Measurements from ENCODE around the gene CFI. TPM values are rescaled to one million over a fixed set of nuclear protein-coding genes. Genes with fewer than 3 reads are reported as not detected.

The CFI gene
- total and polyA plus RNA-seq, 2 of the 8 experiments (the other 6 are each of a cell fraction or from before 2014, with no cell fraction given) = not detected

DNA sequence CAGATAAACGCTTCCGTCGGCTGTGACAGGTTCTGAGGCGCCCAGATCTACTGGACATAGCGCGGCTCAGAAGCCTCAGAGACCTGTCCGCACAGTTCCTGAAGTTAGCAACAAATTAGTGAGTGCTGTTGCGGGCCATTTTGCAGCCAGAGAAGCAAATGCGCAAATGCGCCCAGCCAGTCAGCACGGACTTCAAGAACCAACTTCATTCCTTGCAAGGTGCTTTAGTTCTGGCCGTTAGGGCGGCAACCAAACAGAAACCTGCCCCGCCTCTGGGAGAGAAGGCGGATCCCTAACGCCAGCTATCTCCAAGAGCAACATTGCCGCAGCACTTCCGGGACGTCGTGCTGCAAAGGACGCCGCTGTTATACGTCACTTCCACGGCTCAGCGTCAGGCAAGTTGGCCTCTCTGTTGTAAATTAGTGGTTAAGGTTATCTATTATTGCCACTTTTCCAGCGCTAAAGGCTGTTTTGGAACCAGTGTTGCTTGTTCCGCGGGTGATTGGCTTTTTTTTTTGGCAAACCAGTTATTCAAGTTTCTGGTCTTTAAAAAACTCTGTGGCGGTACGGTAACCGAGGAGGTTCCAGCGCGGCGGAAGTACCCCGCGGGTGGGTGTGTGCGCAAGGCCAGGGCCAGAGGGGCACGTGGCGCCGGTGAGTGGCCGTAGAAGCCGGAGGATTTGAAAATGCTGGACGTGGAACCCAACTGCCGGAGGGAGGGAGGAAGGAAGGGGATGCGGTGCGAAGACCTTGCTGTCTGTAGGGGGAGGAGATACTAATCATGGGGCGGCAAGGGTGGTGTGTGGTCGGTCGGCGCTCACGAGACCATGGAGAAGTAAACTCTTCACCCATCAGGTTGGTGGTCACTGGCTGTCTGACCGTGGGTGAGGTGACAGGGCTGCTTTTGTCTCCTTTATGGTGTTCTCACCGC, 13.6 kb upstream of the CFI start, which contains the start of gene GAR1:
TSS of gene GAR1 (plus strand) at position 612 of the 931 bp plus-strand sequence. CDS start 403 bp downstream, outside the sequence.
- peak within 1 kb of the TSS; percentile 40; the same call in 1 of the 2 replicates for H2AK5ac ChIP-seq (ENCODE audit: low read depth, low read length)
- H3K9ac ChIP-seq (replicated peaks in 1 of 4; ENCODE audit: extremely low read depth in 1 of 4, low read depth in 3 of 4, low read length in 3 of 4) = peak within 1 kb of the TSS; percentile 70 to 93 (median 84)
- peak within 1 kb of the TSS; percentile 44 for H4K5ac ChIP-seq (ENCODE audit: insufficient read length, low read depth, low read length)
- no peaks in the 10 kb centered on the region for H3K27me3 ChIP-seq (replicated peaks in 1 of 4; ENCODE audit: control insufficient read depth in 3 of 4, extremely low read depth in 1 of 4, insufficient read depth in 3 of 4, low read length in 3 of 4)
- H3K79me1 ChIP-seq (ENCODE audit: low read depth, low read length) = peaks cover 3% of the 10 kb centered on the region
- H3K79me2 ChIP-seq (ENCODE audit: control insufficient read depth in 1 of 2, insufficient read depth in 2 of 2, low read length in 2 of 2) = peaks cover 14 to 47% of the 10 kb centered on the region in 2 experiments
- no peak within 1 kb of the TSS for H2BK15ac ChIP-seq (ENCODE audit: low read length)
- H3K23me2 ChIP-seq (ENCODE audit: low read depth, low read length) = peaks cover 5% of the 10 kb centered on the region
- peak within 1 kb of the TSS; percentile 92 for H3K27ac ChIP-seq (ENCODE audit: low read depth, low read length)
- no peak within 1 kb of the TSS for H3K23ac ChIP-seq (ENCODE audit: insufficient read length)
- H3K4me2 ChIP-seq (ENCODE audit: insufficient read depth in 1 of 2, low read depth in 2 of 2, low read length in 2 of 2) = peak within 1 kb of the TSS; percentile 40 to 93
- peak within 1 kb of the TSS; percentile 82 to 98 (median 90) for H3K4me3 ChIP-seq (ENCODE audit: extremely low read depth in 1 of 4, insufficient read depth in 2 of 4, low read depth in 3 of 4, low read length in 4 of 4)
- peak within 1 kb of the TSS; percentile 54 for H3K4ac ChIP-seq (replicated peaks; ENCODE audit: insufficient read length, low read depth, low read length)
- DNase-seq (ENCODE audit: low read depth in 1 of 2, low spot score in 2 of 2) (peak; percentile 87 to 91), FAIRE-seq (peak; percentile 94)
- no peaks in the 10 kb centered on the region for H3K9me3 ChIP-seq (ENCODE audit: insufficient read depth in 2 of 2, low read depth in 1 of 2, low read length in 1 of 2)
- H2BK12ac ChIP-seq (ENCODE audit: low read depth, low read length) = peak within 1 kb of the TSS; percentile 40; the same call in 1 of the 2 replicates
- peak within 1 kb of the TSS; percentile 70 for H2AFZ ChIP-seq (ENCODE audit: low read length)
- peak within 1 kb of the TSS; percentile 92 for H4K8ac ChIP-seq (ENCODE audit: extremely low read depth, insufficient read depth, low read length)
- CTCF ChIA-PET (ENCODE audit: partially characterized antibody) = interaction anchor here (0.6 to 2.4 kb wide), 5 partner anchors 11 to 112 kb away, joined by 3 to 8 read pairs (median 3); partner anchors contain the start of genes CASP6 and RRH
- H2BK120ac ChIP-seq (replicated peaks; ENCODE audit: low read depth, low read length) = no peak within 1 kb of the TSS
- H4K91ac ChIP-seq (replicated peaks; ENCODE audit: insufficient read length, low read length) = peak within 1 kb of the TSS; percentile 31
- peaks cover 6 to 30% (median 15%) of the 10 kb centered on the region in 4 experiments; a peak in 6 of 8 replicates for H3K36me3 ChIP-seq (ENCODE audit: control insufficient read depth in 2 of 4, insufficient read depth in 4 of 4, low read length in 3 of 4)
- peak within 1 kb of the TSS; percentile 87 for H2BK5ac ChIP-seq (ENCODE audit: low read depth, low read length)
- H3K18ac ChIP-seq (ENCODE audit: extremely low read depth, low read length) = peak within 1 kb of the TSS; percentile 68
- no peaks in the 10 kb centered on the region for H4K20me1 ChIP-seq (replicated peaks in 1 of 2; ENCODE audit: control insufficient read depth in 1 of 2, insufficient read depth in 2 of 2, low read length in 2 of 2)
- peak within 1 kb of the TSS; percentile 75 for H3K56ac ChIP-seq (replicated peaks; ENCODE audit: insufficient read length, low read depth, low read length)
- H3K14ac ChIP-seq (ENCODE audit: insufficient read length) = no peak within 1 kb of the TSS
- WGBS, 2 experiments (ENCODE audit: extremely low coverage in 1 of 2, insufficient coverage in 1 of 2, insufficient read length in 1 of 2, insufficient replicate concordance in 2 of 2, low coverage in 1 of 2, low lambda C conversion rate in 2 of 2, missing lambda C conversion rate in 1 of 2) = 2% methylated on average over 53 of the region's 53 CpGs; no CpG with 5 or more reads in 1 of the 2 experiments
- H3K4me1 ChIP-seq (replicated peaks in 1 of 4; ENCODE audit: control insufficient read depth in 3 of 4, insufficient read depth in 4 of 4, low read length in 3 of 4) = peaks cover 0 to 7% (median 4%) of the 10 kb centered on the region in 4 experiments; a peak in 4 of 7 replicates
- H2BK20ac ChIP-seq (ENCODE audit: low read length) = no peak within 1 kb of the TSS
- POLR2A ChIA-PET (ENCODE audit: partially characterized antibody) = interaction anchor here (0.6 to 2.6 kb wide), 15 partner anchors 10 to 536 kb away, joined by 3 to 12 read pairs (median 3); partner anchors contain the start of genes CASP6 and PLA2G12A
- TF ChIP-seq EGR1 (IDR thresholded peaks at IDR 0.05; ENCODE audit: borderline replicate concordance, low read depth, low read length) (peak; percentile 4; the same call in 1 of the 2 replicates), YY1 (IDR thresholded peaks at IDR 0.05; ENCODE audit: low read depth, low read length) (0 out of 2 replicates have a peak, but pooled peaks have one; percentile 41), SIN3A (conservative IDR thresholded peaks at IDR 0.05 in 1 of 2, IDR thresholded peaks at IDR 0.05 in 1 of 2; ENCODE audit: low read depth in 1 of 2, low read length in 2 of 2) (peak; percentile 52 to 91; a peak in 1 of 4 replicates), TAF1 (IDR thresholded peaks at IDR 0.05; ENCODE audit: low read depth, low read length) (peak; percentile 86; the same call in 1 of the 2 replicates), RXRA (IDR thresholded peaks at IDR 0.05; ENCODE audit: insufficient read depth, low read depth, low read length) (no peak), RNF2 (IDR thresholded peaks at IDR 0.05; ENCODE audit: borderline replicate concordance, low read depth, low read length, missing control alignments, poor library complexity, severe bottlenecking) (no peak), ASH2L (IDR thresholded peaks at IDR 0.05; ENCODE audit: low read length) (peak; percentile 94), KDM4A (IDR thresholded peaks at IDR 0.05; ENCODE audit: low read depth, low read length, severe bottlenecking) (peak; percentile 81)
- TF ChIP-seq, protein P1, sequence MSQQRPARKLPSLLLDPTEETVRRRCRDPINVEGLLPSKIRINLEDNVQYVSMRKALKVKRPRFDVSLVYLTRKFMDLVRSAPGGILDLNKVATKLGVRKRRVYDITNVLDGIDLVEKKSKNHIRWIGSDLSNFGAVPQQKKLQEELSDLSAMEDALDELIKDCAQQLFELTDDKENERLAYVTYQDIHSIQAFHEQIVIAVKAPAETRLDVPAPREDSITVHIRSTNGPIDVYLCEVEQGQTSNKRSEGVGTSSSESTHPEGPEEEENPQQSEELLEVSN (IDR thresholded peaks at IDR 0.05) = peak; percentile 76

Data from H1 (cell line).